Measurements from ENCODE around the gene NR5A2. TPM values are rescaled to one million over a fixed set of nuclear protein-coding genes. Genes with fewer than 3 reads are reported as not detected.
A peak's percentile ranks its signal among the peaks of the same experiment; 100 is the strongest.

The NR5A2 gene
- total and polyA plus RNA-seq, 10 of the 15 experiments (the other 5 are each of a cell fraction or from before 2014, with no cell fraction given): 0.02 to 0.60 (median 0.15) TPM; not detected in 1

DNA sequence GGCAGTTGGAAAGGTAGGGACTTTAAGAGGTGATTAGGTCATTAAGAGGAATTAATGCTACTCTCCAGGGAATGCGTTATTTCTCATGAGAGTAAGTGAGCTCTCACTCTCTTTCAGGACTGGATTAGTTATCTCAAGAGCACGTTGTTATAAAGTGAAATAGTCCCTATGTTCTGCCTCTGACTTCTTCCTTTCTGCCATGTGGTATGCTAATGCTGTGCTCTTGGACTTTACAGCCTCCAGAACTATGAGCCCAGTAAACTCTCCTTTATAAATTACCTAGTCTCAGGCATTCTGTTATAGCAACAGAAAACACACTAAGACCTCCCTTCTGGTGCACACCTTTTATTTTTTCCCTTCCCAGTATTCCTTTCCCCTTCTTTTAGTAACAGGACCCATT, 187.8 kb downstream of the NR5A2 start:
- FAIRE-seq: no peak
- in situ Hi-C loops (cut with MboI): no loop called here

More for the DNA sequence above, 187.8 kb downstream of the NR5A2 start:
- Histone ChIP-seq H4K20me1 (ENCODE audit: control insufficient read depth, insufficient read depth) (no peaks in the 10 kb centered on the region), H3K27me3 (replicated peaks in 1 of 2; ENCODE audit: control insufficient read depth in 2 of 2, insufficient read depth in 2 of 2, low read length in 1 of 2) (no peaks in the 10 kb centered on the region), H3K4me1 (ENCODE audit: control insufficient read depth, insufficient read depth, low read length) (peaks cover 7% of the 10 kb centered on the region), H3K36me3 (ENCODE audit: control insufficient read depth in 2 of 2, insufficient read depth in 2 of 2, low read length in 1 of 2) (no peaks in the 10 kb centered on the region), H2AFZ (ENCODE audit: control insufficient read depth, low read depth, low read length) (no peak overlapping the region), H3K9me3 (replicated peaks; ENCODE audit: control insufficient read depth, insufficient read depth, low read length) (no peaks in the 10 kb centered on the region; the same call in 2 of the 3 replicates), H3K27ac (ENCODE audit: control insufficient read depth, insufficient read depth) (no peak overlapping the region), H3K4me3 (no peak overlapping the region), H3K4me2 (ENCODE audit: control insufficient read depth, insufficient read depth) (no peak overlapping the region), H3K79me2 (ENCODE audit: control insufficient read depth, insufficient read depth, low read length) (no peaks in the 10 kb centered on the region), H3K9ac (ENCODE audit: control insufficient read depth, insufficient read depth, low read length) (no peak overlapping the region)
- 0% methylated on average over 2 of the region's 2 CpGs for WGBS (ENCODE audit: insufficient coverage, insufficient replicate concordance, low lambda C conversion rate, missing lambda C conversion rate)
- BruUV-seq (replicated peaks): no TSS peak
- intact Hi-C loops (cut with micrococcal nuclease; ENCODE audit: unreplicated experiment): no loop called here
- ATAC-seq (no peak), DNase-seq (ENCODE audit: low read depth, low spot score) (no peak)
- ChIA-PET POLR2A (interaction anchor here (1.0 kb wide), 1 partner anchor 42 kb away, joined by 3 read pairs; no protein-coding TSS in a partner anchor), CTCF (interaction anchor here (0.6 kb wide), 1 partner anchor 52 kb away, joined by 3 read pairs; no protein-coding TSS in a partner anchor), RAD21 (ENCODE audit: unreplicated experiment) (no interaction called here), SMC1A (ENCODE audit: uncharacterized antibody, unreplicated experiment) (no interaction called here)
- TF ChIP-seq CBX5 (IDR thresholded peaks at IDR 0.05; ENCODE audit: low read depth) (no peak), CHD4 (IDR thresholded peaks at IDR 0.05) (no peak), IRF3 (IDR thresholded peaks at IDR 0.05) (no peak), MEF2B (IDR thresholded peaks at IDR 0.05; ENCODE audit: partially characterized antibody, poor library complexity, severe bottlenecking) (peak; percentile 43)
- TF ChIP-seq, protein P1, sequence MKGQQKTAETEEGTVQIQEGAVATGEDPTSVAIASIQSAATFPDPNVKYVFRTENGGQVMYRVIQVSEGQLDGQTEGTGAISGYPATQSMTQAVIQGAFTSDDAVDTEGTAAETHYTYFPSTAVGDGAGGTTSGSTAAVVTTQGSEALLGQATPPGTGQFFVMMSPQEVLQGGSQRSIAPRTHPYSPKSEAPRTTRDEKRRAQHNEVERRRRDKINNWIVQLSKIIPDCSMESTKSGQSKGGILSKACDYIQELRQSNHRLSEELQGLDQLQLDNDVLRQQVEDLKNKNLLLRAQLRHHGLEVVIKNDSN (IDR thresholded peaks at IDR 0.05; ENCODE audit: borderline replicate concordance, extremely low read length, insufficient read depth, low read depth, low read length): no peak

All from GM12878 (cell line).